ENCODE data around the gene SKA3.

Gene SKA3

GRCh38 chr13:21123956-21124355, 52.4 kb downstream of the SKA3 start:
- Histone ChIP-seq H3K4me2 (ENCODE audit: low read length) (no peak overlapping the region), H2AFZ (no peak overlapping the region), H3K36me3 (ENCODE audit: control insufficient read depth, insufficient read depth, low read length) (no peaks in the 10 kb centered on the region), H3K27me3 (ENCODE audit: control insufficient read depth, insufficient read depth, low read length) (no peaks in the 10 kb centered on the region), H3K9ac (no peak overlapping the region), H3K79me2 (no peaks in the 10 kb centered on the region), H3K9me3 (ENCODE audit: control insufficient read depth, low read length) (no peaks in the 10 kb centered on the region), H3K27ac (no peak overlapping the region), H3K4me1 (no peaks in the 10 kb centered on the region), H3K4me3 (ENCODE audit: low read depth, low read length) (no peak overlapping the region)
- no peak for TF ChIP-seq CTCF (IDR thresholded peaks at IDR 0.05)

GRCh38 chr13:21121616-21122015, 54.7 kb downstream of the SKA3 start:
- no peak for TF ChIP-seq CTCF (IDR thresholded peaks at IDR 0.05)
- no peaks in the 10 kb centered on the region for H3K4me1 ChIP-seq
- no peak overlapping the region for H3K9ac ChIP-seq
- H3K27ac ChIP-seq = no peak overlapping the region
- no peaks in the 10 kb centered on the region for H3K79me2 ChIP-seq
- no peaks in the 10 kb centered on the region for H3K36me3 ChIP-seq (ENCODE audit: control insufficient read depth, insufficient read depth, low read length)
- H3K4me2 ChIP-seq (ENCODE audit: low read length) = no peak overlapping the region
- no peaks in the 10 kb centered on the region for H3K27me3 ChIP-seq (ENCODE audit: control insufficient read depth, insufficient read depth, low read length)
- no peak overlapping the region for H3K4me3 ChIP-seq (ENCODE audit: low read depth, low read length)
- no peak overlapping the region for H2AFZ ChIP-seq
- no peaks in the 10 kb centered on the region for H3K9me3 ChIP-seq (ENCODE audit: control insufficient read depth, low read length)

GRCh38 chr13:21120191-21120590, 56.2 kb downstream of the SKA3 start:
- H3K4me3 ChIP-seq (ENCODE audit: low read depth, low read length) = no peak overlapping the region
- H3K27me3 ChIP-seq (ENCODE audit: control insufficient read depth, insufficient read depth, low read length) = no peaks in the 10 kb centered on the region
- TF ChIP-seq CTCF (IDR thresholded peaks at IDR 0.05) = no peak
- H3K9ac ChIP-seq = no peak overlapping the region
- no peaks in the 10 kb centered on the region for H3K9me3 ChIP-seq (ENCODE audit: control insufficient read depth, low read length)
- H3K79me2 ChIP-seq = no peaks in the 10 kb centered on the region
- no peak overlapping the region for H3K27ac ChIP-seq
- no peaks in the 10 kb centered on the region for H3K4me1 ChIP-seq
- no peaks in the 10 kb centered on the region for H3K36me3 ChIP-seq (ENCODE audit: control insufficient read depth, insufficient read depth, low read length)
- no peak overlapping the region for H3K4me2 ChIP-seq (ENCODE audit: low read length)
- H2AFZ ChIP-seq = no peak overlapping the region

- Histone ChIP-seq H3K4me3 (ENCODE audit: low read depth, low read length) (no peak overlapping the region), H3K9ac (no peak overlapping the region), H3K4me1 (no peaks in the 10 kb centered on the region), H3K27ac (no peak overlapping the region), H3K79me2 (no peaks in the 10 kb centered on the region), H3K27me3 (ENCODE audit: control insufficient read depth, insufficient read depth, low read length) (no peaks in the 10 kb centered on the region), H3K9me3 (ENCODE audit: control insufficient read depth, low read length) (no peaks in the 10 kb centered on the region), H3K36me3 (ENCODE audit: control insufficient read depth, insufficient read depth, low read length) (no peaks in the 10 kb centered on the region), H2AFZ (no peak overlapping the region), H3K4me2 (ENCODE audit: low read length) (no peak overlapping the region)
- no peak for TF ChIP-seq CTCF (IDR thresholded peaks at IDR 0.05)
Observed at GRCh38 chr13:21119526-21119925, 56.8 kb downstream of the SKA3 start.

GRCh38 chr13:21118180-21118579, 58.2 kb downstream of the SKA3 start:
- Histone ChIP-seq H3K4me1 (no peaks in the 10 kb centered on the region), H3K79me2 (no peaks in the 10 kb centered on the region), H3K27ac (no peak overlapping the region), H3K4me3 (ENCODE audit: low read depth, low read length) (no peak overlapping the region), H3K36me3 (ENCODE audit: control insufficient read depth, insufficient read depth, low read length) (no peaks in the 10 kb centered on the region), H2AFZ (no peak overlapping the region), H3K9me3 (ENCODE audit: control insufficient read depth, low read length) (no peaks in the 10 kb centered on the region), H3K4me2 (ENCODE audit: low read length) (no peak overlapping the region), H3K27me3 (ENCODE audit: control insufficient read depth, insufficient read depth, low read length) (no peaks in the 10 kb centered on the region), H3K9ac (no peak overlapping the region)
- no peak for TF ChIP-seq CTCF (IDR thresholded peaks at IDR 0.05)
